Uterus (tissue), 2 donors: ENCODE measurements around the gene AFG1L.

Source experiments
- POLR2A ChIP-seq, 2 donors: fragments of 450-650 bp; IDR thresholded peaks; one replicate each; pipeline ENCODE4 v1.6.1; 2016; ENCODE audit warnings: antibody characterized with exemption in 2 of 2, mild to moderate bottlenecking in 1 of 2, moderate library complexity in 1 of 2
- TF ChIP-seq, protein P1 (sequence below), 4 experiments: fragments of 200-600 bp in 2 of 4; fragments of 450-650 bp in 2 of 4; sonication (generic) in 2 of 4; IDR thresholded peaks; one replicate each; pipeline ENCODE4 v1.5.1; 2016 to 2019; ENCODE audit warnings: antibody characterized with exemption in 4 of 4, mild to moderate bottlenecking in 2 of 4, moderate library complexity in 1 of 4

DNA sequence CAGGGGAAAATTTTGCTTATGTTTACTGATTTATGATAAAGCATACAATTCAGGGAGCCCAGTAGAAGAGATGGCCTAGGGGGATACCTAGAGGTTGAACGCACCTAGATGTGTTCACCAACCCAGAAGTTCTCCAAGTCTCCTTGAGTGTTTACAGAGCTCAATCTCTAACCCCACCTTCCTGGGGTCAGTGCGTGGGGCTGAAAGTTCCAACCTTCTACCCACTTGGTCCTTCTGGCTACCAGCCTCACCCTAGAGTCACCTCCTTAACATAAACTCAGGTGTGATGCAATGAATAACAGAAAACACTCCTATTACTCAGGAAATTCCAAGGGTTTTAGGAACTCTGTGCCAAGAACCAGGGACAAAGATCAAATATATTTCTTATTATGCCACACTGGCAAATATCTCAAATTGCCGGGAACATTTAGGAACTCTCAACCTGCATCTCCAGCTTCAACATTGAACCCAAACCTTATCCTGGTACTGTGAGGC is 26.4 kb downstream of the AFG1L start:
- no peak for TF ChIP-seq POLR2A (IDR thresholded peaks at IDR 0.05)
- TF ChIP-seq, protein P1, sequence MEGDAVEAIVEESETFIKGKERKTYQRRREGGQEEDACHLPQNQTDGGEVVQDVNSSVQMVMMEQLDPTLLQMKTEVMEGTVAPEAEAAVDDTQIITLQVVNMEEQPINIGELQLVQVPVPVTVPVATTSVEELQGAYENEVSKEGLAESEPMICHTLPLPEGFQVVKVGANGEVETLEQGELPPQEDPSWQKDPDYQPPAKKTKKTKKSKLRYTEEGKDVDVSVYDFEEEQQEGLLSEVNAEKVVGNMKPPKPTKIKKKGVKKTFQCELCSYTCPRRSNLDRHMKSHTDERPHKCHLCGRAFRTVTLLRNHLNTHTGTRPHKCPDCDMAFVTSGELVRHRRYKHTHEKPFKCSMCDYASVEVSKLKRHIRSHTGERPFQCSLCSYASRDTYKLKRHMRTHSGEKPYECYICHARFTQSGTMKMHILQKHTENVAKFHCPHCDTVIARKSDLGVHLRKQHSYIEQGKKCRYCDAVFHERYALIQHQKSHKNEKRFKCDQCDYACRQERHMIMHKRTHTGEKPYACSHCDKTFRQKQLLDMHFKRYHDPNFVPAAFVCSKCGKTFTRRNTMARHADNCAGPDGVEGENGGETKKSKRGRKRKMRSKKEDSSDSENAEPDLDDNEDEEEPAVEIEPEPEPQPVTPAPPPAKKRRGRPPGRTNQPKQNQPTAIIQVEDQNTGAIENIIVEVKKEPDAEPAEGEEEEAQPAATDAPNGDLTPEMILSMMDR (IDR thresholded peaks at IDR 0.05) = no peak
